ENCODE data around the gene GNAO1. TPM values are rescaled to one million over a fixed set of nuclear protein-coding genes. Genes with fewer than 3 reads are reported as not detected.

Gene GNAO1
- total RNA-seq, 6 experiments from 2014 or later = 18.2 to 45.1 (median 21.5) TPM

DNA sequence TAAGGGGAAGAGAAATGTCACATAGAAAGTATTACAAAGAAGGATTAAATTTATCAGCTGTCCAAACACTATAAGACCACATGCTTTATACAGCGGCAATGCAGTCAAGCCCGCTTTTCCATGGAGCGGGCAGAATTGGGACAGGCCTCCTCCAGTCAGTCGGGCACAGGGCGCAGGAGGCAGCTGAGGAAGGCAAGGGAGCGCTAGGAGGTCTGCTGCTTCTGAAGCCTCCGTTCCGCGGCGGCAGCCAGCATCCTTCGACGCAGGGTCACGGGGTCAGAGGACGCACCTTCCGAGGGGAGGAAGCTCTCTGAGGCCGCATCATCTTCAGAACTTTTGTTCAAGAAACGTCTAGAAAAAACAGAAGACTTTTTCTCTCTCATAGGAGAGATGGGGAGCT, 171.4 kb downstream of the GNAO1 start:
- 93% methylated on average over 14 of the region's 17 CpGs for WGBS (ENCODE audit: insufficient coverage, low coverage, low lambda C conversion rate, missing lambda C conversion rate)
- H3K27me3 ChIP-seq = no peaks in the 10 kb centered on the region
- no peak overlapping the region for H3K27ac ChIP-seq
- H3K4me3 ChIP-seq = no peak overlapping the region
- no peaks in the 10 kb centered on the region for H3K9me3 ChIP-seq
- ATAC-seq = no peak
- TF ChIP-seq POLR2A (IDR thresholded peaks at IDR 0.05) = no peak
- DNase-seq = no peak
- no peaks in the 10 kb centered on the region for H3K4me1 ChIP-seq
- H3K36me3 ChIP-seq = peaks cover 0 to 54% (median 5%) of the 10 kb centered on the region in 4 donors
- intact Hi-C loops (cut with DNase I) = no loop called here

DNA sequence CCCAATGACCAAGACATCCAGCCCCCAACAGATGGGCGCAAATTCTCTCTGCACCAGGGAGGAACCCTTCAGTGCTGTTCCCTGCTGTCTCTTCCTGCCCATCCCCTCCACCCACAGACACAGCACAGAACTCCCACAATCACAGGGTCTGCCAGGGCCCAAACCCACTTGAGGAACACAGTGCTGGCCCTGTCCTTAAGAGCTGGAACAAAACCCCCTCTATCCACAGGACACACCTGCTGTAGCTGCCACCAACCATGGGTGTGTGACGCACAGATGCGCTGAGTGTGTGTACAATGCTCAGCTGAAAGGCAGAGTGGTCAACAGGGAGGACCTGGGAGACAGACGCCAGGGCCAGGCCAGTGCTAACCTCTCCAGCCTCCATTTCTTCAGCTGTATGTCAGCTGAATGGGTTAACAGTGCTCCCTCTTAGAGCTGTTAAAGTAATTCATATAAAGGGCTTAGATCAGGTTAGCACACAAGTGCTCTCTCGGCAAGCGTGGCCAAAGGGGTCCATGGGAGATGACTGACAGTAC, 172.0 kb downstream of the GNAO1 start:
- WGBS (ENCODE audit: insufficient coverage, low coverage, low lambda C conversion rate, missing lambda C conversion rate) = 100% methylated on average over 2 of the region's 6 CpGs
- H3K4me1 ChIP-seq = no peaks in the 10 kb centered on the region
- peaks cover 0 to 54% (median 6%) of the 10 kb centered on the region in 4 donors for H3K36me3 ChIP-seq
- no peak overlapping the region for H3K27ac ChIP-seq
- intact Hi-C loops (cut with DNase I) = no loop called here
- no peaks in the 10 kb centered on the region for H3K27me3 ChIP-seq
- ATAC-seq = no peak
- no peak for DNase-seq
- no peak overlapping the region for H3K4me3 ChIP-seq
- H3K9me3 ChIP-seq = no peaks in the 10 kb centered on the region
- TF ChIP-seq, protein P1, sequence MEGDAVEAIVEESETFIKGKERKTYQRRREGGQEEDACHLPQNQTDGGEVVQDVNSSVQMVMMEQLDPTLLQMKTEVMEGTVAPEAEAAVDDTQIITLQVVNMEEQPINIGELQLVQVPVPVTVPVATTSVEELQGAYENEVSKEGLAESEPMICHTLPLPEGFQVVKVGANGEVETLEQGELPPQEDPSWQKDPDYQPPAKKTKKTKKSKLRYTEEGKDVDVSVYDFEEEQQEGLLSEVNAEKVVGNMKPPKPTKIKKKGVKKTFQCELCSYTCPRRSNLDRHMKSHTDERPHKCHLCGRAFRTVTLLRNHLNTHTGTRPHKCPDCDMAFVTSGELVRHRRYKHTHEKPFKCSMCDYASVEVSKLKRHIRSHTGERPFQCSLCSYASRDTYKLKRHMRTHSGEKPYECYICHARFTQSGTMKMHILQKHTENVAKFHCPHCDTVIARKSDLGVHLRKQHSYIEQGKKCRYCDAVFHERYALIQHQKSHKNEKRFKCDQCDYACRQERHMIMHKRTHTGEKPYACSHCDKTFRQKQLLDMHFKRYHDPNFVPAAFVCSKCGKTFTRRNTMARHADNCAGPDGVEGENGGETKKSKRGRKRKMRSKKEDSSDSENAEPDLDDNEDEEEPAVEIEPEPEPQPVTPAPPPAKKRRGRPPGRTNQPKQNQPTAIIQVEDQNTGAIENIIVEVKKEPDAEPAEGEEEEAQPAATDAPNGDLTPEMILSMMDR (IDR thresholded peaks at IDR 0.05) = no peak
- TF ChIP-seq POLR2A (IDR thresholded peaks at IDR 0.05) = no peak

- peaks cover 0 to 6% (median 0%) of the 10 kb centered on the region in 4 donors for H3K4me1 ChIP-seq
- H3K9me3 ChIP-seq = no peaks in the 10 kb centered on the region
- ATAC-seq (no peak), DNase-seq (peak in 1 of 3 donors; percentile 44)
- H3K27ac ChIP-seq = no peak overlapping the region
- TF ChIP-seq, protein P1 (IDR thresholded peaks at IDR 0.05) = no peak
- no peak for TF ChIP-seq POLR2A (IDR thresholded peaks at IDR 0.05)
- H3K27me3 ChIP-seq = no peaks in the 10 kb centered on the region
- no peak overlapping the region for H3K4me3 ChIP-seq
- H3K36me3 ChIP-seq = peaks cover 0 to 54% (median 9%) of the 10 kb centered on the region in 4 donors
- intact Hi-C loops (cut with DNase I) = no loop called here
- WGBS (ENCODE audit: insufficient coverage, low coverage, low lambda C conversion rate, missing lambda C conversion rate) = 91% methylated on average over 15 of the region's 26 CpGs
These were observed 172.7 kb downstream of the GNAO1 start for GRCh38 chr16:56363781-56364565.

- no peaks in the 10 kb centered on the region for H3K9me3 ChIP-seq
- TF ChIP-seq, protein P1 (IDR thresholded peaks at IDR 0.05) = no peak
- TF ChIP-seq POLR2A (IDR thresholded peaks at IDR 0.05) = no peak
- no peak overlapping the region for H3K4me3 ChIP-seq
- no peak for DNase-seq
- WGBS (ENCODE audit: insufficient coverage, low coverage, low lambda C conversion rate, missing lambda C conversion rate) = 79% methylated on average over 3 of the region's 8 CpGs
- peaks cover 0 to 54% (median 9%) of the 10 kb centered on the region in 4 donors for H3K36me3 ChIP-seq
- no peaks in the 10 kb centered on the region for H3K27me3 ChIP-seq
- H3K4me1 ChIP-seq = peaks cover 0 to 12% (median 3%) of the 10 kb centered on the region in 4 donors
- intact Hi-C loops (cut with DNase I) = no loop called here
- ATAC-seq = no peak
- H3K27ac ChIP-seq = no peak overlapping the region
These were observed 173.6 kb downstream of the GNAO1 start for GRCh38 chr16:56364865-56365264.

DNA sequence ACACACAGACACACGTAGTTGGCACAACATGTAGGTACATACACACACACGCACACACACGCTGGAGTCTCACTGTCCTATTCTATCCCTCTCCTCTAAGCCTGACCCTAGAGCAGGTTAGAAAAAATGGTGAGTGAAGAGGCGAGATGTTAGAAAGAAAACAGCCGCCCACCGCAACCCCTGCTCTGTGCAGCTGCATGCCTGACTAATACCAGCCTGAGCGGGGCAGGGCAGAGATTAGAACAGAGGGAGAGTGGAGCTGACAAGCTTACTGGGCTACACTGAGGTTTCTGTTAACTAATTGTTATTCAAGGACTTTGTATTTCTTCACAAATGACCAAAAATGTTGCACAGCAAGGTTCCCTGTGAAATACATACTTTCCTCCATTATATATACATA, 174.3 kb downstream of the GNAO1 start:
- H3K27me3 ChIP-seq = no peaks in the 10 kb centered on the region
- TF ChIP-seq, protein P1 (IDR thresholded peaks at IDR 0.05) = no peak
- TF ChIP-seq POLR2A (IDR thresholded peaks at IDR 0.05) = no peak
- H3K36me3 ChIP-seq = peaks cover 0 to 54% (median 9%) of the 10 kb centered on the region in 4 donors
- no peak overlapping the region for H3K4me3 ChIP-seq
- peaks cover 0 to 19% (median 7%) of the 10 kb centered on the region in 4 donors for H3K4me1 ChIP-seq
- DNase-seq (no peak), ATAC-seq (no peak)
- no peaks in the 10 kb centered on the region for H3K9me3 ChIP-seq
- WGBS (ENCODE audit: insufficient coverage, low coverage, low lambda C conversion rate, missing lambda C conversion rate) = 49% methylated on average over 3 of the region's 7 CpGs
- no peak overlapping the region for H3K27ac ChIP-seq
- intact Hi-C loops (cut with DNase I) = no loop called here
